Astrocyte (in vitro differentiated cells and primary cell): ENCODE data around the gene ZFAND2B. TPM values are rescaled to one million over a fixed set of nuclear protein-coding genes. Genes with fewer than 3 reads are reported as not detected.

Experiments
- DNase-seq: peaks from one replicate; pipeline ENCODE4 v3.0.0-alpha.2; 2010; ENCODE audit warnings: low read depth
- FAIRE-seq: peaks from 2 replicates; lab custom pipeline; 2011; peaks lifted over from hg19 to GRCh38; lab: Jason Lieb, UNC
- H2AFZ ChIP-seq: 2 replicates; pipeline ENCODE4 v1.6.0; 2012; ENCODE audit warnings: low read depth, low read length, inconsistent platforms
- H3K27ac ChIP-seq: 2 replicates; pipeline ENCODE4 v1.5.1; 2011; ENCODE audit warnings: low read depth, low read length, inconsistent platforms
- H3K27me3 ChIP-seq: 2 replicates; pipeline ENCODE4 v1.6.0; 2011; ENCODE audit warnings: low read length, inconsistent platforms; ENCODE audit not compliant: insufficient read depth
- H3K36me3 ChIP-seq: 2 replicates; pipeline ENCODE4 v1.5.1; 2011; ENCODE audit warnings: low read length, inconsistent platforms; ENCODE audit not compliant: insufficient read depth
- H3K4me1 ChIP-seq: 2 replicates; pipeline ENCODE4 v1.5.1; 2011; ENCODE audit warnings: low read length, inconsistent platforms; ENCODE audit not compliant: insufficient read depth
- H3K4me2 ChIP-seq: 2 replicates; pipeline ENCODE4 v1.6.0; 2012; ENCODE audit warnings: low read length, inconsistent platforms
- H3K4me3 ChIP-seq: 2 replicates; pipeline ENCODE4 v1.5.1; 2011; ENCODE audit warnings: low read depth, mild to moderate bottlenecking, low read length, inconsistent platforms; ENCODE audit not compliant: insufficient read depth
- H3K79me2 ChIP-seq: 2 replicates; pipeline ENCODE4 v1.6.0; 2012; ENCODE audit warnings: mild to moderate bottlenecking, low read length, inconsistent platforms; ENCODE audit not compliant: insufficient read depth
- H3K9ac ChIP-seq: 2 replicates; pipeline ENCODE4 v1.6.0; 2012; ENCODE audit warnings: mild to moderate bottlenecking, low read length, inconsistent platforms
- H3K9me3 ChIP-seq: 2 replicates; pipeline ENCODE4 v1.5.1; 2012; ENCODE audit warnings: low read depth, mild to moderate bottlenecking, low read length, inconsistent platforms; ENCODE audit not compliant: insufficient read depth
- H4K20me1 ChIP-seq: 2 replicates; pipeline ENCODE4 v1.6.0; 2012; ENCODE audit warnings: low read length, inconsistent platforms; ENCODE audit not compliant: insufficient read depth
- H3K27ac Mint-ChIP-seq: one replicate; pipeline ENCODE4 v1.8.0; 2021; ENCODE audit warnings: mild to moderate bottlenecking, mixed read lengths; ENCODE audit not compliant: unreplicated experiment
- H3K27me3 Mint-ChIP-seq: one replicate; pipeline ENCODE4 v1.8.0; 2021; ENCODE audit warnings: low read depth, mixed read lengths; ENCODE audit not compliant: unreplicated experiment
- H3K36me3 Mint-ChIP-seq: one replicate; pipeline ENCODE4 v1.8.0; 2021; ENCODE audit warnings: low read depth, mixed read lengths; ENCODE audit not compliant: unreplicated experiment
- H3K4me1 Mint-ChIP-seq: one replicate; pipeline ENCODE4 v1.8.0; 2021; ENCODE audit warnings: low read depth, mixed read lengths; ENCODE audit not compliant: unreplicated experiment
- H3K4me3 Mint-ChIP-seq: one replicate; pipeline ENCODE4 v1.8.0; 2021; ENCODE audit warnings: mild to moderate bottlenecking, moderate library complexity, mixed read lengths; ENCODE audit not compliant: unreplicated experiment
- H3K9me3 Mint-ChIP-seq: one replicate; pipeline ENCODE4 v1.8.0; 2021; ENCODE audit warnings: mild to moderate bottlenecking, mixed read lengths; ENCODE audit not compliant: unreplicated experiment
- EZH2 ChIP-seq: IDR thresholded peaks from 2 replicates; pipeline ENCODE4 v1.6.1; 2012; ENCODE audit warnings: mild to moderate bottlenecking, low read length, inconsistent platforms; ENCODE audit not compliant: insufficient read depth
- total RNA-seq: library from RNA; stranded (reverse); gene quantifications from 2 replicates; pipeline ENCODE4 v1.2.1, GENCODE V29; 2021
- TF ChIP-seq, protein P1 (sequence below): IDR thresholded peaks from 2 replicates; pipeline ENCODE4 v1.5.1; 2011; ENCODE audit warnings: low read depth, mild to moderate bottlenecking, inconsistent platforms, low read length, moderate library complexity; ENCODE audit not compliant: insufficient read depth

ZFAND2B gene
- total RNA-seq, 1 donor from 2014 or later, result 24.0 TPM

DNA sequence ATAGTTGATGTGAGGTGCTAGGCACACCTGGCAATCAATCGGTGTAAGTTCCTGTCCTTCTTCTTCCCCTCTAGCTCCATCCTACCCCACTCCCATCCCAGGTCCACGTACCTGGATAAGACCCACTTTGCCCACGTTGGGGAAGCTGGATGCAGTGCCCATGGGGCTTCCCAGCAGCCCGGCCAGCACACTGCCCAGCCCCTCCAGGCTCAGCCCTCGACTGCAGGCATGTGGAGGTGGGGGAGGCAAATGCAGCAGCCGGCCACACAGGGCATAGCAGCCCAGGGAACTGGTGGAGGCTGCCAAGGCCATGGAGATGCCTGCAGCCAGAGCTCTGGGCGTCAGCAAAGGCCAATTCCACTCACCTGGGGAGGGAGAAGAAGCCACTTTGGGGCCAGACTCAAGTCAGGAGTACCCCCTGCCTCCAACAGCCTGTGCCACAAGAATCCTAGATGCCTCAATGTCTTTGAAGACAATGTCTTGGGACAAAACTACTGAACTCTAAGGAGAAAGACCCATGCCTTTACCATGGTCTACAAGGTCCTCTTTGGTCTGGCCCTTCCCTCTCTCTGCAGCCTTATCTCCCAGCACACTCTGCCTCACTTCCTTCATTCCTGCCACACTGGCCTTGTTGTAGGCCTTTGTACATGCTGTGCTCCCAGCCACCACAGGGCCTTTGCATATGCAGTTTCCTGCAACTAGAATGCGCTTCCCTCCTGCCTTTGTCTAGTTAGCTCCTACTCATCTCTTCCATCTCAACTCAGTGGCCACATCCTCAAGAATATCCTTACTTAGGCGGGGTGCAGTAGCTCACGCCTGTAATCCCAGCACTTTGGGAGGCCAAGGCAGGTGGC lies 41.3 kb upstream of the ZFAND2B start:
- no peaks in the 10 kb centered on the region for H3K4me1 ChIP-seq
- H3K27me3 Mint-ChIP-seq, result peaks cover 30% of the 10 kb centered on the region
- H3K27ac Mint-ChIP-seq, result no peak overlapping the region
- H3K4me3 Mint-ChIP-seq, result no peak overlapping the region
- no peak overlapping the region for H3K4me2 ChIP-seq
- no peak overlapping the region for H3K9ac ChIP-seq
- no peak overlapping the region for H2AFZ ChIP-seq
- TF ChIP-seq, protein P1, sequence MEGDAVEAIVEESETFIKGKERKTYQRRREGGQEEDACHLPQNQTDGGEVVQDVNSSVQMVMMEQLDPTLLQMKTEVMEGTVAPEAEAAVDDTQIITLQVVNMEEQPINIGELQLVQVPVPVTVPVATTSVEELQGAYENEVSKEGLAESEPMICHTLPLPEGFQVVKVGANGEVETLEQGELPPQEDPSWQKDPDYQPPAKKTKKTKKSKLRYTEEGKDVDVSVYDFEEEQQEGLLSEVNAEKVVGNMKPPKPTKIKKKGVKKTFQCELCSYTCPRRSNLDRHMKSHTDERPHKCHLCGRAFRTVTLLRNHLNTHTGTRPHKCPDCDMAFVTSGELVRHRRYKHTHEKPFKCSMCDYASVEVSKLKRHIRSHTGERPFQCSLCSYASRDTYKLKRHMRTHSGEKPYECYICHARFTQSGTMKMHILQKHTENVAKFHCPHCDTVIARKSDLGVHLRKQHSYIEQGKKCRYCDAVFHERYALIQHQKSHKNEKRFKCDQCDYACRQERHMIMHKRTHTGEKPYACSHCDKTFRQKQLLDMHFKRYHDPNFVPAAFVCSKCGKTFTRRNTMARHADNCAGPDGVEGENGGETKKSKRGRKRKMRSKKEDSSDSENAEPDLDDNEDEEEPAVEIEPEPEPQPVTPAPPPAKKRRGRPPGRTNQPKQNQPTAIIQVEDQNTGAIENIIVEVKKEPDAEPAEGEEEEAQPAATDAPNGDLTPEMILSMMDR, result no peak
- TF ChIP-seq EZH2, result no peak
- H3K4me3 ChIP-seq, result no peak overlapping the region
- DNase-seq, result no peak
- no peak for FAIRE-seq
- no peaks in the 10 kb centered on the region for H3K79me2 ChIP-seq
- H3K4me1 Mint-ChIP-seq, result no peaks in the 10 kb centered on the region
- no peaks in the 10 kb centered on the region for H3K9me3 ChIP-seq
- peaks cover 5% of the 10 kb centered on the region for H4K20me1 ChIP-seq
- no peaks in the 10 kb centered on the region for H3K9me3 Mint-ChIP-seq
- H3K27ac ChIP-seq, result no peak overlapping the region
- peaks cover 10% of the 10 kb centered on the region for H3K36me3 Mint-ChIP-seq
- no peaks in the 10 kb centered on the region for H3K27me3 ChIP-seq
- H3K36me3 ChIP-seq, result no peaks in the 10 kb centered on the region

DNA sequence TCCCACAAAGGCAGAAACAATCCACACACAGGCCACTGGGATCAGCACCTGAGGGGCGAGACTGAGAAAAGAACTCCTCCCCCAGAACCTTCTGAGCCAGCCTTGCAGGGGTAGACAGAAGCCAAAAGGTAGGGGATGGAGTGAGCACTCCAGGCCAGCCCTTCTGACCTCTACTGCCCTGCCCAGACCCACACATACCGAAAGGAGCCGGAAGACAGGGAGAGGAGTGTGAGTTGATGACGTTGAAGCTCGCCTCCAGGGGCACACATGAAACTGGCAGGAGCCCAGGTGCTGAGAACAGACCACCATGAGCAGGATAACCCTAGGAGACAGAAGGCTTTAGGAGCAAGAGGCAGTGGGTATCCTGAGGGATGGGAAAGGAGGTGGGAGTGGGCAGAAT lies 38.6 kb upstream of the ZFAND2B start:
- no peak overlapping the region for H3K27ac ChIP-seq
- H3K27ac Mint-ChIP-seq, result no peak overlapping the region
- H3K4me3 Mint-ChIP-seq, result no peak overlapping the region
- TF ChIP-seq EZH2, result no peak
- TF ChIP-seq, protein P1, result no peak
- no peaks in the 10 kb centered on the region for H3K36me3 ChIP-seq
- H3K4me2 ChIP-seq, result no peak overlapping the region
- no peak overlapping the region for H3K4me3 ChIP-seq
- FAIRE-seq (no peak), DNase-seq (no peak)
- no peaks in the 10 kb centered on the region for H3K9me3 Mint-ChIP-seq
- no peak overlapping the region for H2AFZ ChIP-seq
- no peak overlapping the region for H3K9ac ChIP-seq
- H3K4me1 ChIP-seq, result peaks cover 2% of the 10 kb centered on the region
- H3K79me2 ChIP-seq, result no peaks in the 10 kb centered on the region
- H3K27me3 ChIP-seq, result no peaks in the 10 kb centered on the region
- no peaks in the 10 kb centered on the region for H3K9me3 ChIP-seq
- H4K20me1 ChIP-seq, result peaks cover 15% of the 10 kb centered on the region
- H3K4me1 Mint-ChIP-seq, result peaks cover 7% of the 10 kb centered on the region
- H3K27me3 Mint-ChIP-seq, result peaks cover 23% of the 10 kb centered on the region
- H3K36me3 Mint-ChIP-seq, result peaks cover 17% of the 10 kb centered on the region

DNA sequence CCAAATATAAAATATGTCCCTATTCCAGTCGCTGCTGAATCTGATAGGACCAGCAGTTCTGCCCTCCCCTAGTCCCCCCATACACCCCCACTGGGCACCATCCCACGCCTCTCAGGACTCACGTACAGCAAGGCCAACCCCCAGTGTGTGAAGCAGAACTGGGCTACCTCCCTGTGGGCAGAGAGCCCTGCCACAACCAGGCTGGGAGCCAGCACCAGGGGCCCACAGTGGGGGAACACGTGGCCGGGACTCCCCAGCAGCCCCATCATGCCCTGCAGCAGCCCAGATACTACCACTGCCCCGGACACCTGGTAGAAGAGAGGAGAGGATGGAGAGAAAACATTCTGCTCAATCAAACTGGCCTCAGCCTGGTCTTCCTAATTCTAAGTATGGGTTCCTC lies 38.1 kb upstream of the ZFAND2B start:
- Histone ChIP-seq H2AFZ (no peak overlapping the region), H3K27ac (no peak overlapping the region), H4K20me1 (peaks cover 15% of the 10 kb centered on the region), H3K4me3 (no peak overlapping the region), H3K4me1 (peaks cover 2% of the 10 kb centered on the region), H3K79me2 (no peaks in the 10 kb centered on the region), H3K27me3 (no peaks in the 10 kb centered on the region), H3K4me2 (no peak overlapping the region), H3K36me3 (no peaks in the 10 kb centered on the region), H3K9me3 (no peaks in the 10 kb centered on the region), H3K9ac (no peak overlapping the region)
- H3K9me3 Mint-ChIP-seq, result no peaks in the 10 kb centered on the region
- no peak overlapping the region for H3K27ac Mint-ChIP-seq
- no peak overlapping the region for H3K4me3 Mint-ChIP-seq
- TF ChIP-seq, protein P1, result no peak
- TF ChIP-seq EZH2, result no peak
- H3K4me1 Mint-ChIP-seq, result peaks cover 7% of the 10 kb centered on the region
- peaks cover 17% of the 10 kb centered on the region for H3K36me3 Mint-ChIP-seq
- DNase-seq, result no peak
- H3K27me3 Mint-ChIP-seq, result peaks cover 21% of the 10 kb centered on the region
- no peak for FAIRE-seq
